ENCODE data around the gene SHC4.
"Not testable (repeated sequence)": the region's sequence is repeated elsewhere in the genome, so short reads cannot be mapped to it uniquely, and the experiment has no call there.

SHC4 gene

DNA sequence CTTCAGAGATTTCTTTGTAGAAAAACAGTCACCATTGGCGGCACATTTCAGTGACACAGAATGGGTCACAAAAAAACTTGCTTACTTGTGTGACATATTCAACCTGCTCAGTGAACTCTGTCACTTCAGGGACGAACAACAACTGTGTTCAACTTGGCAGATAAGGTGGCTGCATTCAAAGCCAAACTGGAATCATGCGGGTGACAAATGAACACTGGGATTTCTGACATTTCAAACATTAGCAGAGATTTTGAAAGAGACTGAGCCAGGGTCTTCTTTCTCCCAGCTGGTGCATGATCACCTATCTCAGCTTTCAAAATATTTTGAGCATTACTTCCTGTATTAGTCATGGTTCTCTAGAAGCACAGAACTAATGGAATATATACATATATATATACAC lies 87.7 kb downstream of the SHC4 start:
- no peak for DNase-seq

- no peak for DNase-seq
Observed at GRCh38 chr15:48875241-48875960, 88.3 kb downstream of the SHC4 start.

GRCh38 chr15:48872632-48873031 lies 91.1 kb downstream of the SHC4 start:
- DNase-seq, result no peak

DNA sequence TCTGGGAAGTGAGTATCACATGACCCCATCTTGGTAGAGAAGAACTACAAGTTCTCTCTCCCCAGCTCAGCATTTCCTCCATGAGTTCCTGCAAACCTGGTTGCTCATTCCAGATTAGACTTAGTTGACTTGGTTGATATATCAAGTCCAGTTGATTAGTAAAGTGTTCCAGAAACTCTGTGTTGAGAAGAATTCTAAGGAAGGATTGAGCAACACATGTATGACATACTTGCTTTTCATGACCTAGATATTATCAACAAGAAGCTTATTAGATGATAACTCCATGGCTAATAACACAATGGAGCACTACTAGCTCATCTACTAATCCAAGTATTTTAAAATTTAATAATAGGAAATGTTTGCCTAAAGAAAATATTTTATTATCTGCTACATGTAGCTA lies 92.2 kb downstream of the SHC4 start:
- no peak for DNase-seq

DNA sequence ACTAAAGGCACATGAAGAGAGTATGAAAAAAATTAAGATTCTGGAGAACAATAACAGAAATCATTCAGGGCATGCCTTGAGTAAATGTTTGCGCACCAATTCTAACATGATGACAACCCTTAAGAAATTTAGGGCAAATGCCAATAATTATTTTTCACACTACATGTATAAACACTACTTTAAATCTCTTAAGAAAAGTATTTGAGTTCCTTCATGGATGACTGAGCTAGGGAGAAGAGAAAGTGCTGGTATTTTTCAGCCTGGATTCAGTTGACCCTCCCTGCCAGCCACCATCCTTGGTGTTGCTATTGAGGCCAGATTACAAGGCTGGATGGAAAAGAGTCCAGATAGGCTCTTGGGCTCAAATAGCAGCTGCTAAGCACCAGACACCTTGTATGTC lies 93.8 kb downstream of the SHC4 start:
- no peak for DNase-seq

GRCh38 chr15:48868536-48868935 lies 95.2 kb downstream of the SHC4 start:
- DNase-seq, result no peak

- no peak for DNase-seq
Observed at GRCh38 chr15:48868023-48868422, 95.7 kb downstream of the SHC4 start.

GRCh38 chr15:48866141-48866563 lies 97.6 kb downstream of the SHC4 start:
- no peak for DNase-seq

DNA sequence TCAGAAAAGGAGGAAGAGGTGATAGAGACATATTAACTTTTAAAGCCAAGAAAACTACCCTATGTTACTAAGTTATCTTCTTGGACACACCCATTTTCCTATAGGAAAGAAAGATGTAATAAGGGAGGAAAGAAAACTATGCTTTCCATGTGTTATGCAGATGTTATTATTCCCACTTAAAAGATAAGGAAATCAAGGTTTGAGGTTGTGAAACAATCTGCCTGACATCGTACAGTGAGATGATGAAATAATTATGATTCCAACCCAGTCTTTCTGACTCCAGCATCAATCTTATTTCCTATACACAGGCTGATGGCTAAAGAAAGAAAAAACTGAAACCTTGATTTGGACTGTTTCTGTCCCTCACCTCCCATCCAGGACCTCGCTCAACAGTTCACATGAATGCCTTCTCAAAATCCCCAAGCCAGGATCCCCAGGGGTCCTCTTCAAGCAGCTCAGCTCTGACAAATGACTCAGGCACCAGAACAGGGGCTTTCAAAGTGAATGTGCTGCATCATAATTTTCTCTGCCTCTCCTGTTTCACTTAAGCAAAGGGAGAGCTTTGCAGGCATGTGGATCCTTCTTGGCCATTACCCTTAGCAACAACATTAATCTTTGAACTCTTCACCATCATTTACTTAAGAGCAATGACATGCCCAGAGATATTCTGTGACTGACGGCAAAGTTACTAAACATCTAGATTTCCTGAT lies 98.2 kb downstream of the SHC4 start:
- DNase-seq, result no peak

GRCh38 chr15:48862705-48863104 lies 101.0 kb downstream of the SHC4 start:
- no peak for DNase-seq

DNA sequence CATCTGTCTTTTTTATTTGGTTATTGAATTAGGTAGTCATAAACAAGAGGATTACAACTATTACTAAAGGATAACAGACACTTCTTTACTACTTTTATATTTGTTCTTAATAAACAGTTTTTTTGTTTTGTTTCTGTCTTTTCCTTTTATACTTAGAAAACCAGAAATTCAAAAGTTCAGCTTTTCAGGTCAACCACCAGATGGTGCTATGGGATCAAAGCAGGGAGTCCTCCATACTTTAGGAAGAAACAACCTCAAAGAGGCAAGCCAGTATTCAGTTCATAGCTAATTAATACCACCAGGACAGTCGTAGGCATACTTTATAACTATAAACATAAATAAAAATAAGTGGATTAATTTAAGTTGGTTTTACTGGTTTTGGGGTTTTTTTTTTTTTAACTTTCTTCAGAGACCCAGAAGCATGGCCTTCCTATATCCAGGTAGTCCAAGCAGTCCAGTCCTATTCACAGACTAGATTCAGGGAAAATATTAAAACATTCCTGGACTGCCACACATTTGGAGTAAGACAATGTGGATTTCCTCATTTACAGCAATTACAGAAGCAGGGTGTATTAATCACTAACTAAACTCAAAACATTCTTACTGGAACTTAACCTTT lies 101.8 kb downstream of the SHC4 start:
- DNase-seq, result peak; percentile 3

DNA sequence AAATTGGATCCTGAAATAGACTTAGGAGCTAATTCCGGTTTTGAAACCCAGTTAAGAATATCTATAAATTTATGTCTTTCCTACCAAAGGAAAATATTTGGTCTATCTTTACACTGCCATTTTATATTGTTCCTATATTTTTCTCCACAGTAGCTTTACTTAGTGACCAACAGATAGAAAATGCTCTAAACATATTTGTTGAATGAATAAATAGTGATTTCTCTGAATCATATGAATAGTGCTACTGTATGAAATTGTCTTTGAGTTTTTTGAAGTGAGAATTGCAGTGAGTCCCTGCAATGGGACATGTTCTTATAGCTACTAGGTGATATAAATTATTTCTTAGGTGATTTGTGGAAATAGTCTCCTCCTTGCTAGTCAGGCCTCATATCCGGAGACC lies 104.3 kb downstream of the SHC4 start:
- DNase-seq, result no peak

GRCh38 chr15:48858401-48858800 lies 105.3 kb downstream of the SHC4 start:
- DNase-seq, result no peak

- no peak for DNase-seq
Observed at GRCh38 chr15:48856942-48857341, 106.8 kb downstream of the SHC4 start.

DNA sequence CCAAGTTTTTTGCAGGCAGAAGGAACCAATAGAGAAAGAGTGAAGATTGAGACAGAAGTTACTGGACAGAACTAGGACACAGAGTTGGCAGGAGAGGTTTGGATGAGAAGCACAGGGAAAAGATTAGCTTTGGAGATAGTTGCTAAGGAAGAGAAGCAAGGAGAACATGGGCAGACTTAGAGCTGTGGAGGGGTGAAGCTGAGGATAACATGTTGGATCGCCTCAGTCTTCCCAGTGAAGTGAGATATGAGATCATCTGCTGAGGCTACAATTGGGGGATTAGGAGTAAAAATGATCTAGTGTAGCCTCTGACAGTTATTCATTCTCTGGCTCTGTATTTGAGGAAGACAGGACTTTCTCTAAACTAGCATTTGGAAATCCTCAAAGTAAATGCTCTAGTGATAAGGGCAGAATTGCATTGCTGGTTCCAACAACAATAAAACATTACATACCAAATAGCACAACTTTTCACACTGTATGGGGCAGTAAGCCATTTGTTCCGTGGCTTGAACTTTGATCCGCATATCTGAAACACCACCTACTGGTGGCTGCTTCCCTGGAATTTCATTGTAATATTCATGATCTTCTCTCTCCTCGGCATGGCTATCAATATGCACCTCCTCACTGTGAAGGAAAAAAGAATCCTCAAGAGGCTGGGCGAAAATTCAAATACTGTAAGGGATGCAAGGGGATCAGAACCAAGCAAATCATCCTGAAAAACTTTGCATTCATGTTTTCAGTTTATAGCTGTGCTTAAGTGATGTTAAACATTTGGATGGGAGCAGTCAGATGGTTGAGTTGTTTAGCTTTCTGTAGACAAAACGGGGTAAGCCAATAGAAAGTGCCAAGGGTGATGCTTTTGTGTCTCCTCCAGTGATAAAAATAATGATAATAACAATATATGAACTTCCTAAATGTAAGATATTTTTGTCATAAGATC lies 107.9 kb downstream of the SHC4 start:
- DNase-seq, result no peak

- DNase-seq, result not testable (repeated sequence)
Observed at GRCh38 chr15:48854434-48854833, 109.3 kb downstream of the SHC4 start.

DNA sequence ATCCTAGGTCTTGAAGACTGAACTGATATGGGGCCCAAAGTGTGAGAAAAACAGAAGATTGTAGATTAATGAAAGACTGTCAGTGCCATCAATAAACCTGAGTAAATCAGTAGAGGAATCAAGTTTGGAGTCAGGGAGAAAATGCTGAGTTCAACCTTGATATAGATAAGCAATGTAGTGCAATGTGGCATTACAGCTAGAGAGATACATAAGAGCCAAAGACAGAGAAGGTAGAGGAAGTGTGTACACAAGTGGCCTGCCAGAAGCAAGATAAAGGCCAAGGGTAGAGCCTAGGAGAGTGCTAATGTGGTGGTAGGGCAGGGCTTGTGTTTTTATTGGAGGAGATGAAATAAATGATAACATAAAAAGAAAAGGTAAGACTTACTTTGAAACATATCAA lies 111.8 kb downstream of the SHC4 start:
- DNase-seq, result no peak

DNA sequence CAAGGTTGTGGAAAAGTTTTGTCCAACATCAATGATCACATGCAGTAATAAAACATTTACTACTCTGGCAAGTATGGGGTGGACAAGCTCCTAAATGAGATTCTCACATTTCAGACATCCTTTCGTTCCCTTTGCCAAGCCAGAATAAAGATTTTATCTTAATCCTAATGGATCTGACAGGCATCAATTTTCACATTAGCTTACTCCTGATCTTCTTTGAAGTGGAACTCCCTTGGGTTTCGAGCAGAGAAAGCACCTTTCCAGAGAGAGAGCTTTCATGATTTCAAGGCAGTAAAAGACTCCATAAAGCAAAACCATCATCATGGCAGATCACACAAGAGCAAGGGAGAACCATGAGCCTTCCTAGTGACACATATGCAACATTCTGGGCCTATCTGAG lies 113.1 kb downstream of the SHC4 start:
- no peak for DNase-seq

- DNase-seq, result no peak
Observed at GRCh38 chr15:48845123-48845522, 118.6 kb downstream of the SHC4 start.

DNA sequence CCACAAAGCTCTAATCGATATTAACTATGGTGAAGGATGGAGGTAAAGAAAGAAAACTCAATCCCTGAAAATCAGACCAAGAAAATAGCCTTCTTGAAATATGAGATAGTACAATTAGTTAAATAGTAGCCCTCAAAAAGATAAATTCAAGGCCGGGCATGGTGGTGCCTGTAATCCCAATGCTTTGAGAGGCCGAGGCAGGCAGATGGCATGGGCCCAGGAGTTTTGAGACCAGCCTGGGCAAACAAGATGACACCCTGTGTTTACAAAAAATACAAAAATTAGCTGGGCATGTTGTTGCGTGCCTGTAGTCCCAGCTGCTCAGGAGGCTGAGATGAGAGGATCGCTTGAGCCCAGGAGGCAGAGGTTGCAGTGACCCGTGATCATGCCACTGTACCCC lies 121.2 kb downstream of the SHC4 start:
- no peak for DNase-seq

DNA sequence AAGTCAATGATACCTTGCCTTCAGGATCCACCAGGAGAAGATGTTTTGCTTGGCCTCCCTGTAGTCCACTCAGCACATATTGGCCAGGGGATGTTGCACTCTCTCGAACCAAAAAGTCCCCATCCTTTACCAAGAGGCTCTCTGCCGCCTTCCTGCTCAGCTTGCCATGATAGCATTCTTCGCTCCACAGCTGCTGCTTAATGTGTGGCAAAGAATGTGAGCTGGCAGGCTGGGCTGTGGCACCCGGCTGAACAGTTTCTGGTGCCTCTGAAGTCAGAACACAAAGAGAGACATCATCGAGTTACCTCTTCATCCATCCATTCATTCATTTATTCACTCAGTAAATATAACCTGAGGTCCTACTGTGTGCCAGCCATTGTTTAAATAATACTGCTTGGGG lies 129.0 kb downstream of the SHC4 start:
- DNase-seq, result no peak

DNA sequence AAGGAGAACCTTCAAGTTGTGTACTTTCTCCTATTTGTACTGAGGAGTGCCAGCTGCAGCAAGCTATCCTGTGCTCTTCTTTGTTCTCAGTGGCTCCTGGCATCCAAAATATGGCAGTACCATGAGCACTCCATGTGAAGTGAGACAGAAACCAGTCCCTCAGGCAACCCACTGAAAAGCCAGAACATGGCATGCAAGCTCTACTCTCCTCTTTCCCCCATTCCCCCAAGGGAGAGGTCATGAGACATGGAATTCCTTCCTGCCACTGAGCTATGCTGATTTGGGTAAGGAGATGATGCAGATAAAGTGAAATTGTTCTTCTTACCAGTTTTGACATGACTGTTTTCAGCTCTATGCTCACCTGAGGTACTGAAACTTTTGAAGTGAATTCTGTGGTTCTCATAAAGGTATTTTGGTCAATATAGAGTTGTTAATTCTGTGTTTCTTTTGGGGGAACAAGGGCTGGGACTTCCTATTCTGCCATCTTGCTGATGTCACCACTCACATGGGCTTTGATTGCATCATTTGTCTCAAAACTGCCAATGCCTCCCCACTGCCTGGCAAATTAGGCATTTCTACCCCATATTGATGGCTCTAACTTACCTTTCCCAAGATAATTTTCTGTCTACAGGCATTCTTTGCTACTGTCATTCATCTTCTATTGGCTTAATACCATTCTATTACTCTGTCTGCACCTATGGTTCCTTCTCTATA lies 130.0 kb downstream of the SHC4 start:
- no peak for DNase-seq
